Panc1 (cell line): ENCODE data around the gene ANKRD30A. TPM values are rescaled to one million over a fixed set of nuclear protein-coding genes. Genes with fewer than 3 reads are reported as not detected.
"Not testable (repeated sequence)": the region's sequence is repeated elsewhere in the genome, so short reads cannot be mapped to it uniquely, and the experiment has no call there.

ENCODE experiments used
- ATAC-seq: fragments of 200-7000 bp; cut with Tn5 transposase; 2 replicates; pipeline ENCODE4 v1.9.1; 2020; ENCODE audit warnings: mild to moderate bottlenecking, moderate library complexity
- BruUV-seq: library from RNA; stranded (reverse); fragments of 400-500 nt; replicated peaks from 2 replicates; lab custom pipeline; 2021; lab: Mats Ljungman, UMichigan
- CTCF ChIA-PET: fragments of 300-600 bp; sonication (Branson Sonifier 250); formaldehyde crosslinking; loops from one replicate; lab custom pipeline; 2022; ENCODE audit warnings: antibody characterized with exemption; lab: Charles Lee
- POLR2A ChIA-PET: fragments of 300-600 bp; sonication (Branson Sonifier 250); formaldehyde crosslinking; loops from one replicate; lab custom pipeline; 2022; ENCODE audit warnings: antibody characterized with exemption; lab: Charles Lee
- DNase-seq: peaks from one replicate; pipeline ENCODE4 v3.0.0-alpha.2; 2010; ENCODE audit warnings: low read depth, low spot score
- H3K27ac ChIP-seq: 2 replicates; pipeline ENCODE4 v1.5.1; 2011; ENCODE audit warnings: mild to moderate bottlenecking, low read length, inconsistent platforms
- H3K27me3 ChIP-seq: fragments of 200-500 bp; sonication (Bioruptor generic); 2 replicates; pipeline ENCODE4 v1.6.0; 2014; ENCODE audit warnings: low read length, inconsistent platforms; ENCODE audit not compliant: control insufficient read depth, insufficient read depth
- H3K36me3 ChIP-seq: fragments of 200-500 bp; sonication (Bioruptor generic); 2 replicates; pipeline ENCODE4 v1.5.1; 2014; ENCODE audit warnings: inconsistent platforms, mild to moderate bottlenecking, low read length, moderate library complexity; ENCODE audit not compliant: control insufficient read depth, insufficient read depth
- H3K4me1 ChIP-seq: 2 replicates; pipeline ENCODE4 v1.5.1; 2011; ENCODE audit warnings: inconsistent platforms, mild to moderate bottlenecking, low read length, moderate library complexity; ENCODE audit not compliant: control insufficient read depth, insufficient read depth
- H3K4me3 ChIP-seq, 2 experiments: 2 replicates each; pipeline ENCODE4 v1.5.1; 2011 to 2012; ENCODE audit warnings: low read depth in 2 of 2, low read length in 2 of 2, mild to moderate bottlenecking in 2 of 2, inconsistent platforms in 1 of 2, moderate library complexity in 1 of 2
- H3K9me3 ChIP-seq: fragments of 200-500 bp; sonication (Bioruptor generic); 2 replicates; pipeline ENCODE4 v1.5.1; 2014; ENCODE audit warnings: low read depth, mild to moderate bottlenecking, inconsistent platforms, low read length, moderate library complexity; ENCODE audit not compliant: control insufficient read depth, insufficient read depth
- POLR2AphosphoS5 ChIP-seq: IDR thresholded peaks from 2 replicates; pipeline ENCODE4 v1.6.1; 2012; ENCODE audit warnings: mild to moderate bottlenecking, low read depth, low read length, moderate library complexity
- REST ChIP-seq, 2 experiments: IDR thresholded peaks; 2 replicates each; pipeline ENCODE4 v1.6.1; 2011 to 2012; ENCODE audit warnings: low read depth in 2 of 2, control low read depth in 1 of 2, low read length in 1 of 2, mild to moderate bottlenecking in 1 of 2, moderate library complexity in 1 of 2; ENCODE audit not compliant: insufficient read depth in 1 of 2
- SIN3A ChIP-seq: IDR thresholded peaks from 2 replicates; pipeline ENCODE4 v1.6.1; 2012; ENCODE audit warnings: low read depth, mild to moderate bottlenecking, low read length, moderate library complexity, borderline replicate concordance; ENCODE audit not compliant: insufficient read depth
- TCF7L2 ChIP-seq: IDR thresholded peaks from 2 replicates; pipeline ENCODE4 v1.6.1; 2011; ENCODE audit warnings: mild to moderate bottlenecking, low read depth, low read length, inconsistent platforms
- in situ Hi-C: cut with HindIII; loops from 2 replicates; pipeline ENCODE4 v1.10.0; 2016; ENCODE audit warnings: low sequenced_read_pairs, low pct_unique_long_range_greater_than_20kb
- intact Hi-C: fragments of 100-400 bp; cut with micrococcal nuclease; formaldehyde crosslinking; loops from one replicate; pipeline ENCODE4 v1.10.0; 2022; ENCODE audit not compliant: unreplicated experiment
- total RNA-seq: library from RNA; stranded (reverse); gene quantifications from one replicate; pipeline ENCODE4 v1.2.1, GENCODE V29; 2021; ENCODE audit not compliant: unreplicated experiment
- TF ChIP-seq, protein P1 (sequence below): fragments of 450-650 bp; IDR thresholded peaks from 2 replicates; pipeline ENCODE4 v1.5.1; 2017; ENCODE audit warnings: mild to moderate bottlenecking

The ANKRD30A gene
- total RNA-seq, 1 experiment from 2014 or later: not detected

GRCh38 chr10:37146443-37146842, 21.0 kb downstream of the ANKRD30A start:
- POLR2A ChIA-PET: no interaction called here
- no TSS peak for BruUV-seq
- Histone ChIP-seq H3K9me3 (no peaks in the 10 kb centered on the region), H3K4me3 (no peak overlapping the region), H3K27ac (no peak overlapping the region), H3K36me3 (no peaks in the 10 kb centered on the region), H3K4me1 (no peaks in the 10 kb centered on the region), H3K27me3 (no peaks in the 10 kb centered on the region)
- CTCF ChIA-PET: interaction anchor here (0.6 kb wide), 1 partner anchor 112 kb away, joined by 7 read pairs; no protein-coding TSS in a partner anchor
- TF ChIP-seq TCF7L2 (no peak), POLR2AphosphoS5 (no peak), REST (IDR thresholded peaks at IDR 0.05; ENCODE audit: insufficient read depth in 1 of 2, low read depth in 2 of 2, low read length in 1 of 2) (no peak), SIN3A (no peak)
- TF ChIP-seq, protein P1, sequence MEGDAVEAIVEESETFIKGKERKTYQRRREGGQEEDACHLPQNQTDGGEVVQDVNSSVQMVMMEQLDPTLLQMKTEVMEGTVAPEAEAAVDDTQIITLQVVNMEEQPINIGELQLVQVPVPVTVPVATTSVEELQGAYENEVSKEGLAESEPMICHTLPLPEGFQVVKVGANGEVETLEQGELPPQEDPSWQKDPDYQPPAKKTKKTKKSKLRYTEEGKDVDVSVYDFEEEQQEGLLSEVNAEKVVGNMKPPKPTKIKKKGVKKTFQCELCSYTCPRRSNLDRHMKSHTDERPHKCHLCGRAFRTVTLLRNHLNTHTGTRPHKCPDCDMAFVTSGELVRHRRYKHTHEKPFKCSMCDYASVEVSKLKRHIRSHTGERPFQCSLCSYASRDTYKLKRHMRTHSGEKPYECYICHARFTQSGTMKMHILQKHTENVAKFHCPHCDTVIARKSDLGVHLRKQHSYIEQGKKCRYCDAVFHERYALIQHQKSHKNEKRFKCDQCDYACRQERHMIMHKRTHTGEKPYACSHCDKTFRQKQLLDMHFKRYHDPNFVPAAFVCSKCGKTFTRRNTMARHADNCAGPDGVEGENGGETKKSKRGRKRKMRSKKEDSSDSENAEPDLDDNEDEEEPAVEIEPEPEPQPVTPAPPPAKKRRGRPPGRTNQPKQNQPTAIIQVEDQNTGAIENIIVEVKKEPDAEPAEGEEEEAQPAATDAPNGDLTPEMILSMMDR: no peak
- intact Hi-C loops: no loop called here
- ATAC-seq (no peak), DNase-seq (no peak)
- in situ Hi-C loops: no loop called here

GRCh38 chr10:37162430-37162829, 37.0 kb downstream of the ANKRD30A start:
- CTCF ChIA-PET, H3K9me3 ChIP-seq, BruUV-seq, DNase-seq, H3K36me3 ChIP-seq, H3K4me3 ChIP-seq, ATAC-seq, H3K27ac ChIP-seq, H3K27me3 ChIP-seq, H3K4me1 ChIP-seq, intact Hi-C loops, in situ Hi-C loops, POLR2A ChIA-PET: not testable (repeated sequence)

GRCh38 chr10:37171945-37172344, 46.5 kb downstream of the ANKRD30A start:
- intact Hi-C loops, POLR2A ChIA-PET, H3K4me1 ChIP-seq, CTCF ChIA-PET, ATAC-seq, in situ Hi-C loops, H3K27ac ChIP-seq, H3K4me3 ChIP-seq, H3K36me3 ChIP-seq, H3K9me3 ChIP-seq, H3K27me3 ChIP-seq, DNase-seq, BruUV-seq: not testable (repeated sequence)

DNA sequence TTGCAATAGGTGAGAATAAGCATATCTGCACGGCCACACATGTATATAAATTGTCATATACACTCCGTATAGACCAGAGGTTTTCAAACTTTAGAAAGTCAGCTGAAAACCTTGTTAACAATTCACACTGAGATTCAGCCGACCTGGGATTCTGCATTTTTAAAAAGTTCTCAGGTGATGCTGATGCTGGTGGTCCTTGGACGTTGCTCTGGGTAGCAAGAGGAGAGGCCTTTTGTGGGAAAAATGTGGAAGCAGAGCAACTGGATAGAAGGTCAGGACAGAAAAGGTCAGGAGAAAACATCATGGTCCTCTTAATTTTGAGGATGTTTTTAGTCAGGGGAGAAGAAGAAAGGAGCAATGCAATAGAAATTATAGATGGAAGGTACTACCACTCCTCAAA, 52.9 kb downstream of the ANKRD30A start:
- intact Hi-C loops, CTCF ChIA-PET, DNase-seq, H3K27me3 ChIP-seq, POLR2A ChIA-PET, H3K9me3 ChIP-seq, H3K36me3 ChIP-seq, in situ Hi-C loops, ATAC-seq, BruUV-seq, H3K27ac ChIP-seq, H3K4me3 ChIP-seq, H3K4me1 ChIP-seq: not testable (repeated sequence)

GRCh38 chr10:37182719-37183118, 57.3 kb downstream of the ANKRD30A start:
- POLR2A ChIA-PET, intact Hi-C loops: not testable (repeated sequence)

More at GRCh38 chr10:37182719-37183118, 57.3 kb downstream of the ANKRD30A start:
- H3K9me3 ChIP-seq, H3K4me1 ChIP-seq, in situ Hi-C loops, H3K4me3 ChIP-seq, ATAC-seq, H3K27me3 ChIP-seq, BruUV-seq, H3K27ac ChIP-seq, H3K36me3 ChIP-seq, DNase-seq, CTCF ChIA-PET: not testable (repeated sequence)
